Stimulated activated CD4-positive, alpha-beta T cell treated with anti-CD3 and anti-CD28 coated beads, Interleukin-4, amount 100 ng/mL, for 48 hours (primary cell): ENCODE results near the gene CNPY1.

Source experiments
- DNase-seq, 2 donors: peaks; one replicate each; pipeline ENCODE4 v3.0.0-alpha.2; 2020; ENCODE audit warnings: low read depth in 2 of 2

Gene CNPY1

DNA sequence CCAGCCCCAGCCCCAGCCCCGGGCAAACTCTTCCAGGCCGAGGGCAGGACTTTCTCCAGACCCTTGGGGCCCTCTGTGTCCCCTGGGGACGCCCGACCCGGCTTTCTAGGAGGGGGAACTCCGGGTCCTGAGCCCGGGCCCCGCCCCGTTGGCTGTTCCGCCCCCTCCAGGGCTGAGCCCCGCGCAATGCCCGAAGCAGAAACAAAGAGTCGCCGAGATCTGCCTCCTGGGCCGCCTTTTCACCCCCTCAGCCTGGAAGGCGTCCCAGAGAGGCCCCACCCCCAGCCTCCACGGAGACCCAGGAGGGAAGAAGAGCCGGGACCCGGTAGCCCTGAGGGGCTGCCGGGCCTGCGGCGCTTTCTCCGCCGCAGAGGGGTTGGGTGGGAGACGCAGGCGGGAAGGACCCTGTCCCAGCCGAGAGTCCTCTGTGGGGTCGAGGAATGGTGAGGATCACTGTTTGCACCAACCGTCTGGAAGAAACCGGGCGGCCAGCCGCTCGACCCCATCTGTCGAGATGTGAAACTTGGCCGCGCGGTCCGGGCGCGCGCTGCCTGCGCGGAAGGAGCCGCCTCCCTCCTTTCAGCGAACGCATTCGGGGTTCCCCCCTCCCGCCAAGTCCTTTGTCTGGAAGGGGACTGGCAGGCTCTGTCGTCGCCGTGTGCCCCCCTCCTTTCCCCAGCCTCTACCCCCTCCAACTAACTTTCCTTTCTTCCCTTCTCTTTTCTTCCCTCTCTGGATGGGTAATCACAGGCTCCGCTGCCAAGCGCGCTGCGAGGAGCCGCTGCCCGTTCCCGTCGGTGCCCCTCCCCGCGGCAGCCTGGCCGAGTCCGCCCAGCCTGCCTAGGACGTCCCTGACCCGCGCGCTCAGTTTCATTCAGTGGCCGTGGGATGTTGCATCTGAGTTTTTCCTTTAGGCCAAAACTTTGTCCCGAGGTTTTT, 78.2 kb downstream of the CNPY1 start:
- DNase-seq: no peak

GRCh38 chr7:155466814-155467733, 79.3 kb downstream of the CNPY1 start:
- DNase-seq: peak in 1 of 2 donors; percentile 37

- no peak for DNase-seq
Observed at GRCh38 chr7:155466142-155466813, 80.1 kb downstream of the CNPY1 start.

DNA sequence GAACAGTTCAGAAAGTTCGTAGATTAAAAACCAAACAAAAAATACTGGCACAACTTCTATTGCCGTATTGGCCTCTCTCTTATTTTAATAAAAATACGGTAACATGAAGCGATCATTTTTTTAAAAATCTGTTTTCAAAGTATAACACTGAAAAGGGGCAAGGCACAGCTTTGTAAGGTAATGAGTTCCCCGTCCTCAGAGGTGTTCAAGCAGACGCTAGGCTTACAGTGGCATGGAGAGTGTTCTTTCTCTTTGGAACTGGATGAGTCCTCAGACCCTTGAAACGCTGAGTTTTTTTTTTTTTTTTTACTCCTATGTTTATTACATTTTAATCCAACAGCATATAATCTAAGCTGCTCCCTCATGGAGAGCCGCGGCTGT, 80.6 kb downstream of the CNPY1 start:
- DNase-seq: no peak

DNA sequence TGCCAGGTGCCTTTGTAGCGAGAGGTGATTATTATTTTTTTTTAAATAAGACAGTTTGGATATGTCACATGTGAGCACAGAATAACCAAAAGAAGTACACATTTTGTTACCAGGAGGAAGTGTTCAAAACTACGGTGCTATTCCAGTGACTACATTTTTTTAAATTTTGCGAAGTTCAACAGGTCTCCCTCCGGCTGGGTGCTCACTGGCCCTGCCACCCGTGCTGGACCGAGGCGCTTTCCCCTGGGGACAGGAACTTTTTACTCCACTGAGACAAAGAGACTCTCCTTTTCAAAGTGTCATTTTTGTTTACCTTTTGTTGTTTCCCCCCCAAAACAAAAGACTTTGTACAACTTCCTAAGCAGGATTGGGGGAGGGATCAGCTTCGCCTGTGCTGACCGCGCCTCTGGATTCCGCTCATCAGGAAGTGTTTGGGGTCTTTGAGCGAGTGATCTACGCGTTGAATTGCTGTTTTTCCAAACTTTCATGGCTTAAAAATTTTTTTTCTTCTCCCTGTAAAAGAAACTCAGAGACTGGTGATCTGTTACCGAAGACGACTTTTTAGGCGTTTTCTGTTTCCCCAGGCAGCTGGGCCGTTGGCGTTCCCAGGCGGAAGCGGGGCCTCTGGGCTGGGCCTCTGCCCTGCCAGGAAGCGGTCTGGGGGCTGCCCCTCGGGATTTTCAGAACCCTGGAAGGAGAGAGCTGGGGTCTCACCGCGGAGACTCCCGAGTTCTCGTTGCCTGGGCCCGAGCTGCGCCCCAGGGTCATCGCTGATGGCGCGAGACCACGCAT, 81.2 kb downstream of the CNPY1 start:
- DNase-seq: no peak

GRCh38 chr7:155464183-155464582, 82.2 kb downstream of the CNPY1 start:
- no peak for DNase-seq

- no peak for DNase-seq
Observed at GRCh38 chr7:155463114-155463811, 83.1 kb downstream of the CNPY1 start.

DNA sequence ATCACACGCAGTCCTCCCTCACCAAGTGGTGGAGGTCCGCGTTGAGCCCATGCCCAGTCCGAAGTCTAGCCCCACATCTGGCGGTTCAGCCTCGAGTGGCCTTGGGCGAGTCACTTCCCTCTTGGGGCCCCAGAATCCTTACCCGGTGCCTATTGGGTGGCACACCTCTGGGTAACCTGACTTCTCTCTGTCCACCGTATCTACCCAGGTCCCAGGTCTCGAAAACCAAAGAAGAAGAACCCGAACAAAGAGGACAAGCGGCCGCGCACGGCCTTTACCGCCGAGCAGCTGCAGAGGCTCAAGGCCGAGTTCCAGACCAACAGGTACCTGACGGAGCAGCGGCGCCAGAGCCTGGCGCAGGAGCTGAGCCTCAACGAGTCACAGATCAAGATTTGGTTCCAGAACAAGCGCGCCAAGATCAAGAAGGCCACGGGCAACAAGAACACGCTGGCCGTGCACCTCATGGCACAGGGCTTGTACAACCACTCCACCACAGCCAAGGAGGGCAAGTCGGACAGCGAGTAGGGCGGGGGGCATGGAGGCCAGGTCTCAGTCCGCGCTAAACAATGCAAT, 84.1 kb downstream of the CNPY1 start:
- DNase-seq: no peak

DNA sequence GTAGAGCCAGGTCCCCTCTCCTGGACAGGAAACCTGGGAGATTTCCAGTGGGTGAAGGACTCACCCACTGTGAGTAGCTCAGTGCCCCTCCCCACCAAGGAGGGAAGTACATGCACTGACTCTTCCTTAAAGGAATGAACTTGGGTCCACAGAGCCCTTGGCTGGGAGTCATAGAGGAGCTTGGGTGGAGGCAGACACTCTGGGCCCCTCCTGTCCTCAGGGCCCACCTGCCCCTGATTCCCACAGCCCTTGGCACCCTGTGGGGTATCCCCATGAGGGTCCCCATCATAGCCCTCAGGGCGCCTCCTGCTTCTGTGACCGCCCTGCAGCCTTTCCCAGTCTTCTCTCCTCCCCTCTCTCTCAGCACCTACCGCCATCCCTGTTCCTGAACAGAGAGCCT, 84.7 kb downstream of the CNPY1 start:
- no peak for DNase-seq

DNA sequence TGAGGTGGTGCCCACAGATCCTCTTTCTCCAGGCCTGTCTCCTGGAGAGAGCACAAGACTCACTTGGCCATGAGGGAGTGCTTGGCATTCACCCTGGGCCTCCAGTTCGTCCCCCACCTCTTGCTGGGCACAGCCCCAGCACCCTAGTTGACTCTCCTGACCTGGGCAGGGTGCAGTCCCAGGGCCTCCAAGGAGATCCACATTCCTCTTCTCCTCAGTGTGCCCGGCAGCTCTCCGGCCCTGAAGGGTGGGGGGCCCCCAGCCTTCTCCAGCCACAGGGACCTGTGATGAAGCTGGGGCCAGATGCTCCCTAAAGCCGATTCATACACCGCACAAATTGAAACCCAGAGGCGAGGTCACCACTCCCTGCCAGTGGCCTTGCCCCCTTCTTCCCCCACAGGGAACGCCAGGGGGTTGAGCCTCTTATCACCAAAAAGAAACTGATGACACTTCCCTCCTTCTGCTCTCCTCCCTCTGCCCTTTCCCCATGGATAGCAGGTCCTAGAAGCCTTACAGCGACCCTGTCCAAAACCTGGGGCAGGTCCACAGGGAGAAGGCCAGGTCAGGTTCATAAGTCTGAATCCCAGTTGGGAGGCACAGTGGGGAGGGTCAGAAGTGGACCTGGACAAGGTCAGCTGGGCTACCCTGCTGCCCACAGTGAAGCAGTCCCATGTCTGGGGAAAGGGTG, 85.3 kb downstream of the CNPY1 start:
- DNase-seq: no peak

DNA sequence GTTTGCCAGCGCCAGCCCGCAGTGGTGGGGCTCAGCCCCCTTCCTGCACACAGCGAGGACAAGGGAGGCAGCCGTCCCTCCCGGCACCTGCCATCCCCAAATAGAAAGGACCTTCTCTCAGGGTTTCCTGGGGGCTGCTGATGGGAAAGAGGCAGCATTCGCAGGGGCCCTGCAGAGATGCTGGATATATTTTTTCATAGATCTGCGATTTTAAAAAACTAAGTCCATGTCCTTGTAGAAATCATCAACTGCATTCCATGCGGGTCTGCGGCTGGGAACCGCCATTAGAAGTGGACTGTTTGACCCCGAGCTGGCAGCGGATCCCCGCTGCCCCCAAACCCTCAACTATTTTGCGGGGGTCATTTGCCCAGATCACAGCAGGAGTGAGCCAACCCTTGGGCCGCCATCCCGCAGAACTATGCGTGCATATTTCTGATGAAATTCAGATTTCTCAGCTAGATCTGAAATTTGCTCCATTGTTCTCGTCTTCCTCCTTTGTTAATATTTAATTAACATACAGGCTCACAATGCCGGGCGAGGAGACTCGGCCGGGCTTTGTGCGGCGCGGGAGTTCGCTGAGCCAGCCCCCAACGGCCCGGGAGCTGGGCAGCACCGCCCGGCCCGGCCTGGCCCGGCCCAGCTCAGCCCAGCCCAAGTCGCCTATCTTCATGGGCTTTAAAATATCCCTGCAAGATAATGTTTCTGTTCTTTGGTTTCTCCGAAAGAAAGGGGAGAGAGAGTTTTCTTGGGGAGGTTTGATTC, 86.5 kb downstream of the CNPY1 start:
- no peak for DNase-seq

- DNase-seq: no peak
Observed at GRCh38 chr7:155458878-155459699, 87.3 kb downstream of the CNPY1 start.

DNA sequence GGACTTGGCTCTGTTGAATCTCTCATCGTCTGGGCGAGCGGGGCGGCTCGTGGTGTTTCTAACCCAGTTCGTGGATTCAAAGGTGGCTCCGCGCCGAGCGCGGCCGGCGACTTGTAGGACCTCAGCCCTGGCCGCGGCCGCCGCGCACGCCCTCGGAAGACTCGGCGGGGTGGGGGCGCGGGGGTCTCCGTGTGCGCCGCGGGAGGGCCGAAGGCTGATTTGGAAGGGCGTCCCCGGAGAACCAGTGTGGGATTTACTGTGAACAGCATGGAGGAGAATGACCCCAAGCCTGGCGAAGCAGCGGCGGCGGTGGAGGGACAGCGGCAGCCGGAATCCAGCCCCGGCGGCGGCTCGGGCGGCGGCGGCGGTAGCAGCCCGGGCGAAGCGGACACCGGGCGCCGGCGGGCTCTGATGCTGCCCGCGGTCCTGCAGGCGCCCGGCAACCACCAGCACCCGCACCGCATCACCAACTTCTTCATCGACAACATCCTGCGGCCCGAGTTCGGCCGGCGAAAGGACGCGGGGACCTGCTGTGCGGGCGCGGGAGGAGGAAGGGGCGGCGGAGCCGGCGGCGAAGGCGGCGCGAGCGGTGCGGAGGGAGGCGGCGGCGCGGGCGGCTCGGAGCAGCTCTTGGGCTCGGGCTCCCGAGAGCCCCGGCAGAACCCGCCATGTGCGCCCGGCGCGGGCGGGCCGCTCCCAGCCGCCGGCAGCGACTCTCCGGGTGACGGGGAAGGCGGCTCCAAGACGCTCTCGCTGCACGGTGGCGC, 88.1 kb downstream of the CNPY1 start, which contains the start of gene EN2:
Gene EN2 (plus strand): TSS at position 19 of the 767 bp plus-strand sequence. CDS start 249 bp downstream, at position 268.
- DNase-seq: no peak

DNA sequence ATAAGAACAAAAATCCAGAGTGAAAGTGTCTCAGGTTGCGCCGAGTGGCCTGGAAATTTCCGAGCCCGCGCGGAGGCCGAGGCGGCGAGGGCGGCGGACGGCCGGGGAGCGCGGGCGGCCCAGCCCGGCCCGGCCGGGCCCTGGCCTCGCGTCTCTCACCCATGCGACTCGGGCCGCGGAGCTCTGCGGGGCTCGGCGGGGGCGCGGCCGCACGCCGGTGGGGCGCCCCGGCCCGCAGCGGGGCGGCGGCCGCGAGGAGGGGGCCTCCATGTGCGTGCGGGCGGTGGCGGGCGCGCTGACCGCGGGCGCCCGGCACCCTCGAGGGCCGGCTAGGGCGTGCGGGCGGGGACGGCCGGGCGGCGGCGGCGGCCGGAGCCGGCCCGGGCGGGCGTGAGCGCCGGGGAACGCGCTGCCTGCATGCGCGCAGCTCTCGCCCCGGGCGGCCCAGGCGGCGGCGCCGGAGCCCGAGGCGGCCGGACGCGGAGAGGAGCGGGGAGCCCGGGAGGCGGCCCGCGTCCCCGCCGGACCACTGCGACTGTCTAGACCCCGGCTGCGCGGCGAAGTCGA, 88.7 kb downstream of the CNPY1 start:
- no peak for DNase-seq

GRCh38 chr7:155456738-155457543, 89.4 kb downstream of the CNPY1 start:
- DNase-seq: peak in 1 of 2 donors; percentile 24
